Bronchial smooth muscle cell (primary cell): ENCODE data around the gene RGS7BP. TPM values are rescaled to one million over a fixed set of nuclear protein-coding genes. Genes with fewer than 3 reads are reported as not detected.

Experiments used
- total RNA-seq: library from RNA; depleted of rRNA; stranded (reverse); fragments of >200 nt; gene quantifications from 2 replicates; pipeline ENCODE4 v1.2.1, GENCODE V29; 2014

Gene RGS7BP
- total RNA-seq, result not detected in 2 replicates

GRCh38 chr5:64505769-64506566 is at the start of gene RGS7BP:
Gene RGS7BP (plus strand): TSS chr5:64506015. CDS start chr5:64506625, 610 bp downstream.

Other genes starting within 250 kb of the RGS7BP start
- gene SHISAL2B, start 184.5 kb downstream of the RGS7BP start, total RNA-seq, result 0.16 TPM in 1 of 2 replicates, not detected in the other